GM18520 (cell line): ENCODE measurements around the gene TBC1D22A.

Source experiments
- ATAC-seq: cut with Tn5 transposase; IDR thresholded peaks from one replicate; pipeline ENCODE4 v1.9.1; 2021; ENCODE audit not compliant: unreplicated experiment

Gene TBC1D22A

GRCh38 chr22:47173535-47174021 is 411.1 kb downstream of the TBC1D22A start:
- no peak for ATAC-seq

- no peak for ATAC-seq
These were observed 411.6 kb downstream of the TBC1D22A start for GRCh38 chr22:47174096-47174495.

- ATAC-seq = no peak
These were observed 412.2 kb downstream of the TBC1D22A start for GRCh38 chr22:47174671-47175112.

- no peak for ATAC-seq
These were observed 412.9 kb downstream of the TBC1D22A start for GRCh38 chr22:47175151-47176025.

GRCh38 chr22:47176026-47176389 is 413.6 kb downstream of the TBC1D22A start:
- ATAC-seq = no peak

- ATAC-seq = no peak
These were observed 414.3 kb downstream of the TBC1D22A start for GRCh38 chr22:47176573-47177333.

GRCh38 chr22:47177334-47177815 is 414.9 kb downstream of the TBC1D22A start:
- ATAC-seq = no peak

GRCh38 chr22:47178339-47178738 is 415.9 kb downstream of the TBC1D22A start:
- ATAC-seq = no peak

- no peak for ATAC-seq
These were observed 418.3 kb downstream of the TBC1D22A start for GRCh38 chr22:47180796-47181195.

GRCh38 chr22:47187176-47187957 is 424.9 kb downstream of the TBC1D22A start:
- no peak for ATAC-seq

GRCh38 chr22:47188261-47189055 is 426.0 kb downstream of the TBC1D22A start:
- ATAC-seq = no peak

GRCh38 chr22:47189056-47189916 is 426.8 kb downstream of the TBC1D22A start:
- ATAC-seq = no peak

- no peak for ATAC-seq
These were observed 428.0 kb downstream of the TBC1D22A start for GRCh38 chr22:47190276-47190956.

- no peak for ATAC-seq
These were observed 428.7 kb downstream of the TBC1D22A start for GRCh38 chr22:47190957-47191670.

GRCh38 chr22:47191671-47192650 is 429.5 kb downstream of the TBC1D22A start:
- ATAC-seq = no peak

GRCh38 chr22:47192651-47193437 is 430.4 kb downstream of the TBC1D22A start:
- ATAC-seq = no peak
